Dedifferentiated amniotic fluid mesenchymal stem cell (primary cell): ENCODE data around the gene FOXO3.

Source experiments
- DNase-seq: peaks from one replicate; pipeline ENCODE4 v3.0.0-alpha.2; 2016; ENCODE audit errors: extremely low spot score

FOXO3 gene

DNA sequence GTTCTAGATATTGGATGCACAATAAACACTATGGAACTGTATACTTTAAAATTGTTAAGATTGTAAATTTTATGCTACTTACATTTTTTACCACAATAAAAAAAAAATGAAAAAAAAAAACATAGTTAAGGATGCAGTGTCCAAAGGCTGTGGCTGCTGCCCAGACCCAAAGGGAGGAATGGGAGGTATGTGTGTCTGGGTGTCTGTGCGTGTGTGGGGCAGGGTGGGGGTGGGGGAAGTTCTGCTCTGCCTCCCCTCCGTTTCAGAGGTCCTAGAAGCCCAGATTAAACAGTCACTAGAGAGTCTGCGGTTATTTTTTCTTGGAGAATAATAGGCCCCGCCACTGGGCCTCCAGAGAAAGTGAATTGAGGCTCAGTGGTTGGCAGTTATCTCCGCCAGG lies 151.1 kb downstream of the FOXO3 start:
- no peak for DNase-seq

- no peak for DNase-seq
Observed at GRCh38 chr6:108712946-108713345, 152.2 kb downstream of the FOXO3 start.

GRCh38 chr6:108714101-108714765 lies 153.5 kb downstream of the FOXO3 start:
- DNase-seq, result peak; percentile 48

GRCh38 chr6:108714766-108715414 lies 154.2 kb downstream of the FOXO3 start:
- DNase-seq, result no peak

DNA sequence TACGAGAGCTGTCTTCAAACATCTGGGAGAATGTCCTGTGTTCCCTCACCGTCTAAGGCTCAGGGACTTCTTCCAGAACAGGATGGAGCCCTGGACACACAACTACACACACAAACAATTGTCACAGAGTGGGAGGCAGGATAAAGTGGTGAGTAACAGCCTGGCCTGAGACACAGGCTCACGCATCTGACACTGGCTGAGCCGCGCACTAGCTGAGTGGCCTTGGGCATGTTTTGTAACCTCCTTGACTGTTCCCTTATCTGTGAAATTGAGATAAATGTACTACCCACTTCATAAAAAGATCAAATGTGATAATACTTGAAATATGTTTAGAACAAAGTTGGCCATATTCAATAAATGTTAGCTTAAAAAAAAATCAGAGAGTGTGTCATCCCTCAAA lies 155.1 kb downstream of the FOXO3 start:
- DNase-seq, result no peak

DNA sequence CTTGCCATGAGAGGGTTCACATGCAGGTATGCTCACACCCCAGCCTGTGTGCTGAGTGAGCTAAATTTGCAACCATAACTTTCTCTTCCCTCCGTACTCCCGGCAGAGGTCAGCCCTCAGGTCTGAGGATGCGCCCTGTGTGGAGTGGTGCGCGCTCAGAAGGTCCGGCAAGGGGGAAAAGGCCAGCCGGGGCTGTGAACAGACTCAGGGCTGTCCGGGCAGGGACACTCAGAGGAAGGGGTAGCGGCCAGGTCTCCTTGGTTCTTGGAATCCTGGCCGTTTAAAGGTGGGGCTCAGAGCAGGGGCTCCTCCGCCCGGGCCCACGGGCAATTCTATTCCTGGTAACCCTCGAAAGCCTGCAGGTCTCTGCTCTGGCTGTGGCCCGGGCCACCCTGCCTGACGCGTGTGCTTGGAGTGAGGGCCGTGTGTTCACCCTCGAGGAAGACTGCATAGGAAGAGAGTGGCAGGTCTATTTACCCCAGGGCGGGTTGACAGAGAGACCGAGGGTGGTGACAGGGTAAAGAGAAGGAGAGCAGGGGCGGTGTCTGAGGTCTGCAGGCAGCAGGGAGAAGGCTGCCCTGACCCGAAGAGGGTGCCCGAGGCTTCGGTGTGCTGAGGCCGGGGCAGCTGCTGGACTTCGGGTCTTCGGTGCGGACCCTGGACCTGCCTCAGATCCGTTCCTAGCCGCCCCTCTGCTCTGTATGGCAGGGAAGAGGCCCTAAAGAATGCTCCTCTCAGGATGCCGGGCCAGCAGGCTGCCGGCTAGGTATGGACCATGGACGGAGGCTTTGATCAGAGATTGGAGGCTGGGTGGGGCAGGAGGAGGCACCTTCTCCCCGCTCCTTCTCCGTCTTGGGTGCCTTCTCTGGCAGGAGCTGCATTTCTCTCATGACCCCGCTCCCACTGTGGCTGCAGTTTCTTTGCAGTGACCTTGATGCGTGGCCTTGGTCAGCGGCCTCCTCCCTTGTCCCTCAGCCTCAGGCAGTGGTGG lies 156.4 kb downstream of the FOXO3 start:
- no peak for DNase-seq

- no peak for DNase-seq
Observed at GRCh38 chr6:108719477-108719876, 158.8 kb downstream of the FOXO3 start.

GRCh38 chr6:108720827-108721226 lies 160.1 kb downstream of the FOXO3 start:
- DNase-seq, result no peak

DNA sequence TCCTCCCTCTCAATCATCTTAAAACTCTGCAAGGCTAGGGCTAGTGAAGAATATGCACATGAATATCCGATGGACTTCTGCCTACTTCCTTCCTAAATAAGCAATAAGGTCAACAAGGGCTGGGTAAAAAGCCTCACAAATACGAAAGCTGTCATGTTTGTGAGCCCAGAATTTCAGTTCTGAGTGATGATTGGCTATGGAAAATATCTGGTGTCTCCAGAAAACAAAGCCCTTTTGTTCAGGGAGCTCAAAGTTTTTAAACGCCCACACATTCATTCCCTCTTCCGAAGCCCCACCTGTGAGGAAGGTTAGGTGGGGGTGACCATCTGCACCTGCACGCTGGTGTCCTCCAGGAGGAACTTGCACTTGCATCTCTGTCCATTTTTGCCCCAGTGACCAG lies 160.6 kb downstream of the FOXO3 start:
- no peak for DNase-seq

- DNase-seq, result no peak
Observed at GRCh38 chr6:108723594-108723993, 162.9 kb downstream of the FOXO3 start.

DNA sequence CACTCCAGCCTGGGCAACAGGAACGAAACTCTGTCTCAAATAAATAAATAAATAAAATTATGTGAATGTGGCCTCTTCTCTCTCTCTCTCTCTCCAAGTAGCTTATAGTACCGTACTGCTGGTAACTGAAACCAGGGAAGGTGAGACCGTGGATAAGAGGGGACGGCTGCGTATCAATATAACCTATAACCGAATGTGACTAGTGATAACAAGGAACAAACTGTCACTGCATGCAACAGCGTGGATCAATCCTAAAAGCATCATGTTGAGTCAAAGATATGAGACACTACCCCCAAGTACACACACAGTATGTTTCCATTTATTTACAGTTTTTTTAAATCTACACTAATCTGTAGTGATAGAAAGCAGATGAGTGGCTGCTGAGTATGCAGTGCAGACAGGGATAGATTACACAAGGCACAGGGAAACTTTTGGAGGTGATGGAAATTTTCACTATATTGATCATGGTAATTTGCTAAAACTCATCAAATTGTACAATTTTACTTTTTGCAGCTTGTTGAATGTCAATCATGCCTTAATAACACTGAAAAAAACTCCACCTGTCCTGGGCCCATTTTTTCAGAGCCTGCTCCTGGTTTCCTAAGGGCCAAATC lies 166.1 kb downstream of the FOXO3 start:
- no peak for DNase-seq

- no peak for DNase-seq
Observed at GRCh38 chr6:108727966-108728730, 167.4 kb downstream of the FOXO3 start.

DNA sequence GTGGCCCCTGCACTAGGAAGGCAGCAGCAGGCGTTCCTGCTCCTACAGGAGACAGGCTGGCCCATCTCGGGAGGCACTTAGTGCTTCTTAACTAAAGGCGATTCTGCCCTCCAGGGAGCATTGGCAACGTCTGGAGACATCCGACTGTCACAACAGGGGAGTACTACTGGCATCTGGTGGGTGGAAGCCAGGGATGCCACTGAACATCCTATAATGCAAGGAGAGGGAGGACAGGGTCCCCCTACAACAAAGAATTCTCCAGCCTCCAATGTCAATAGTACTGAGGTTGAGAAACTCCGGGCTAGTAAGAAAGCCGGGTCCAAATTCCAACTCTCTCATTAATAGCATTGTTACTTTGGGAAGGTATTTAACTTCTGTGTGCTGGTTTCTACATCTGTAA lies 168.1 kb downstream of the FOXO3 start:
- no peak for DNase-seq

GRCh38 chr6:108730635-108731515 lies 170.2 kb downstream of the FOXO3 start:
- DNase-seq, result no peak

DNA sequence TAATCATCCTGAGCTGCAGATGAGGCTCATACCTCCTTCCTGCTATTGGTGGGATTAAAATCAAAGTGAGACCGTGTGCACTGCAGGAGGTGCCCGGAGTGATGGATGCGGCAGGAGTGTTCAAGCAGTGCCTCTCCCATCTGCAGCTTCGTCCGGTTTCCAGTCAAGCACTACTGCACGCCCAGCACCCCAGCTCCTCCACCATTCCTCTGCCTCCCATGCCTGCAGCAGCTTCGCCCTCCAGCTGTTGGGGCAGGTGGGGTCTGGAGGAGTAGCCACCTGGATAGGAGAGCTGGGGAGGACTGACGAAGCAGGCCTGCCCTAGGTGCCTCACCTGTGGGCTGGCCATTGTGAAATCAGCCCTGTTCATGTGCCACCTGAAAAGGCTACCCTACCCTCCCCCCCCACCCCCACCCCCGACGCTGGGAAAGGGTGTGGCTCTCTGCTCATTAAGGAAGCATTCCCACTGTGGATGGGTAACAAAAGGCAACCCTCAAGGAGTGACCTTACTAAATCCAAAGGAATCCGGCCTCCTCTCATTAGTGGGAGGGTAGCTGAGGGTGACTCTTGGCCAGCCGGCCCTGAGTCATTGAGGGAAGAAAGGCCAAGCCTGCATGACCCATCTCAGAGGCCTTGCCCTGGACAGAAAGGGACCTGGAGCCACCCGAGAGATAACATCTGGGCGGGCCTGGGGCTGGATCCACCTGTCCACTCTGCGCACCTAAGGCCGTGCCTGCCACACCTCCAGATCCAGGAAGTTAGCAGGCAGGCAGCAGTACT lies 171.6 kb downstream of the FOXO3 start:
- no peak for DNase-seq

- DNase-seq, result no peak
Observed at GRCh38 chr6:108733051-108733450, 172.3 kb downstream of the FOXO3 start.

DNA sequence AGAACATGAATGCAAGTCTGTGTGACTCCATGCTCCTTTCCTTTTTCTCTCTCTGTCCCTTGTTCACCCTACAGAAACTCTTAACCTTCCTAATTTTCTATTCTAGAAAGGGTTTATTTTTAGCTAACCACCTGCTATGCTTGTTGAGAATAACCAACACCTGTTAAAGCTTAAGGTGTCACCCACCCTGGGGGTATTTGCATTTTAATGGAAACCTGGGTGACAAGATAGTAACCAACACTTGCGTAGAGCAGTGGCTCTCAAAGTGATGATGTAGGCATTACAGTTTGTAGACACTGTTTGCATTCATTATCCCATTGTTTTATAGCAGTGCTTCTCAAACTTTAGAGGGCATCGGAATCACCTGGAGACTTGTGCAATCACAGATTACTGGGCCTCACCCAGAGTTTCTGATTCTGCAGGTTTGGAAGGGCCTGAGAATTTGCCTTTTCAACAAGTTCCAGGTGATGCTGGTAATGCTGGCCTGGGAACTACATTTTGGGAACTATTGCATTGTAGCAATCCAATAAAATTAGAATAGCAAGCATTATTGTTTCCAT lies 173.1 kb downstream of the FOXO3 start:
- no peak for DNase-seq
